Activated CD8-positive, alpha-beta memory T cell treated with anti-CD3 and anti-CD28 coated beads, Interleukin-2, amount 50 U/mL, for 48 hours (primary cell): ENCODE data around the gene PCDHGA1.
"Not testable (repeated sequence)": the region's sequence is repeated elsewhere in the genome, so short reads cannot be mapped to it uniquely, and the experiment has no call there.

Experiments
- DNase-seq: peaks from one replicate; pipeline ENCODE4 v3.0.0-alpha.2; 2020

Gene PCDHGA1

GRCh38 chr5:141383345-141383744 is 53.0 kb downstream of the PCDHGA1 start:
- peak; percentile 35 for DNase-seq

- no peak for DNase-seq
Observed at GRCh38 chr5:141384471-141385267, 54.4 kb downstream of the PCDHGA1 start.

- not testable (repeated sequence) for DNase-seq
Observed at GRCh38 chr5:141387557-141388311, 57.4 kb downstream of the PCDHGA1 start, which contains the start of gene PCDHGB4. PCDHGB4 (plus strand) TSS chr5:141387698; CDS start chr5:141387885, 187 bp downstream.

- DNase-seq: no peak
Observed at GRCh38 chr5:141388661-141389060, 58.3 kb downstream of the PCDHGA1 start.

GRCh38 chr5:141389153-141390042 is 59.1 kb downstream of the PCDHGA1 start:
- DNase-seq: no peak

- no peak for DNase-seq
Observed at GRCh38 chr5:141392429-141393198, 62.3 kb downstream of the PCDHGA1 start, which contains the start of gene PCDHGA8. PCDHGA8 (plus strand) TSS chr5:141392633; CDS start chr5:141392814, 181 bp downstream.

- DNase-seq: no peak
Observed at GRCh38 chr5:141393267-141393666, 63.0 kb downstream of the PCDHGA1 start.

GRCh38 chr5:141394401-141395187 is 64.3 kb downstream of the PCDHGA1 start:
- DNase-seq: not testable (repeated sequence)

- not testable (repeated sequence) for DNase-seq
Observed at GRCh38 chr5:141397756-141398551, 67.6 kb downstream of the PCDHGA1 start, which contains the start of gene PCDHGB5. PCDHGB5 (plus strand) TSS chr5:141397947; CDS start chr5:141398128, 181 bp downstream.

- no peak for DNase-seq
Observed at GRCh38 chr5:141398608-141399007, 68.3 kb downstream of the PCDHGA1 start.

- DNase-seq: no peak
Observed at GRCh38 chr5:141399555-141400258, 69.4 kb downstream of the PCDHGA1 start.

- DNase-seq: no peak
Observed at GRCh38 chr5:141402553-141403243, 72.4 kb downstream of the PCDHGA1 start, which contains the start of gene PCDHGA9. PCDHGA9 (plus strand) TSS chr5:141402778; CDS start chr5:141402953, 175 bp downstream.

GRCh38 chr5:141403387-141403786 is 73.1 kb downstream of the PCDHGA1 start:
- DNase-seq: no peak

- peak; percentile 76 for DNase-seq
Observed at GRCh38 chr5:141407790-141408505, 77.6 kb downstream of the PCDHGA1 start, which contains the start of gene PCDHGB6. PCDHGB6 (plus strand) TSS chr5:141408021; CDS start chr5:141408203, 182 bp downstream.

- DNase-seq: no peak
Observed at GRCh38 chr5:141409598-141410306, 79.4 kb downstream of the PCDHGA1 start.

GRCh38 chr5:141411575-141411974 is 81.3 kb downstream of the PCDHGA1 start:
- no peak for DNase-seq
